Measurements from ENCODE around the gene FTH1. TPM values are rescaled to one million over a fixed set of nuclear protein-coding genes. Genes with fewer than 3 reads are reported as not detected.

Gene FTH1
- total RNA-seq, 1 experiment from 2014 or later, result 2,322 TPM

GRCh38 chr11:61956191-61957020 is 11.0 kb downstream of the FTH1 start:
- H3K36me3 ChIP-seq (ENCODE audit: control insufficient read depth, insufficient read depth, low read length), result no peaks in the 10 kb centered on the region
- in situ Hi-C loops (cut with HindIII; ENCODE audit: low pct_unique_long_range_greater_than_20kb, low sequenced_read_pairs), result no loop called here
- no peak overlapping the region for H3K27ac ChIP-seq (ENCODE audit: low read length)
- H3K9me3 ChIP-seq (ENCODE audit: control insufficient read depth, insufficient read depth, low read depth, low read length), result no peaks in the 10 kb centered on the region
- CTCF ChIA-PET, result interaction anchor here (1.0 kb wide), 1 partner anchor 126 kb away, joined by 3 read pairs; no protein-coding TSS in a partner anchor
- no peak for DNase-seq (ENCODE audit: low read depth, low spot score)
- intact Hi-C loops (cut with micrococcal nuclease; ENCODE audit: unreplicated experiment), result no loop called here
- no peak for ATAC-seq
- POLR2A ChIA-PET, result no interaction called here
- H3K4me1 ChIP-seq (ENCODE audit: control insufficient read depth, insufficient read depth, low read length), result peaks cover 1% of the 10 kb centered on the region; the same call in 1 of the 2 replicates
- BruUV-seq (replicated peaks), result no TSS peak
- no peaks in the 10 kb centered on the region for H3K27me3 ChIP-seq (ENCODE audit: control insufficient read depth, insufficient read depth, low read length)
- no peak overlapping the region for H3K4me3 ChIP-seq (ENCODE audit: low read depth in 2 of 2, low read length in 2 of 2)
- no peak for TF ChIP-seq POLR2AphosphoS5 (IDR thresholded peaks at IDR 0.05; ENCODE audit: low read depth, low read length)
- TF ChIP-seq CTCF (IDR thresholded peaks at IDR 0.05), result no peak
- TF ChIP-seq TCF7L2 (IDR thresholded peaks at IDR 0.05; ENCODE audit: low read depth, low read length), result no peak
- TF ChIP-seq SIN3A (IDR thresholded peaks at IDR 0.05; ENCODE audit: borderline replicate concordance, insufficient read depth, low read depth, low read length), result no peak
- no peak for TF ChIP-seq REST (IDR thresholded peaks at IDR 0.05; ENCODE audit: insufficient read depth in 1 of 2, low read depth in 2 of 2, low read length in 1 of 2)

GRCh38 chr11:61955422-61956135 is 11.9 kb downstream of the FTH1 start:
- in situ Hi-C loops (cut with HindIII; ENCODE audit: low pct_unique_long_range_greater_than_20kb, low sequenced_read_pairs), result no loop called here
- ChIA-PET CTCF (no interaction called here), POLR2A (no interaction called here)
- Histone ChIP-seq H3K4me1 (ENCODE audit: control insufficient read depth, insufficient read depth, low read length) (no peaks in the 10 kb centered on the region; the same call in 1 of the 2 replicates), H3K9me3 (ENCODE audit: control insufficient read depth, insufficient read depth, low read depth, low read length) (no peaks in the 10 kb centered on the region), H3K27ac (ENCODE audit: low read length) (no peak overlapping the region), H3K27me3 (ENCODE audit: control insufficient read depth, insufficient read depth, low read length) (no peaks in the 10 kb centered on the region), H3K36me3 (ENCODE audit: control insufficient read depth, insufficient read depth, low read length) (no peaks in the 10 kb centered on the region), H3K4me3 (ENCODE audit: low read depth in 2 of 2, low read length in 2 of 2) (no peak overlapping the region)
- DNase-seq (ENCODE audit: low read depth, low spot score), result no peak
- ATAC-seq, result no peak
- no peak for TF ChIP-seq SIN3A (IDR thresholded peaks at IDR 0.05; ENCODE audit: borderline replicate concordance, insufficient read depth, low read depth, low read length)
- no peak for TF ChIP-seq CTCF (IDR thresholded peaks at IDR 0.05)
- TF ChIP-seq REST (IDR thresholded peaks at IDR 0.05; ENCODE audit: insufficient read depth in 1 of 2, low read depth in 2 of 2, low read length in 1 of 2), result no peak
- BruUV-seq (replicated peaks), result no TSS peak
- intact Hi-C loops (cut with micrococcal nuclease; ENCODE audit: unreplicated experiment), result no loop called here

Data from Panc1 (cell line).